ENCODE measurements around the gene CDY1.
"Not testable (repeated sequence)": the region's sequence is repeated elsewhere in the genome, so short reads cannot be mapped to it uniquely, and the experiment has no call there.

DNA sequence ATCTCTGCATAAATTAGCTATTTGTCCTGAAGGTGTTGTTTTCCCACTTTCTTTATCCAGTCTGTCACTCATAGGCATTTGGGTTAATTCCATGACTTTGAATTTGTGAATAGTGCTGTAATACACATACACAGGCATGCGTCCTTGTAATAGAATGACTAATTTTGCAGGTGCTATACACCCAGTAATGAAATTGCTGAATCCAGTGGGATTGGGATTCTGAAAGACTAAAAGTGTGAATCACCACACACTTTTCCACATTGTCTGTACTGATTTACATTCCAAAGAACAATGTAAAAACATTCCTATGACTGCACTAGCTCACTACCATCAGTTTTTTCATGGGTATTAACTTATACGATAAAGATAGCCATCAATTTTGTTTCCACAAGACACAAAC lies 28.6 kb upstream of the CDY1 start:
- TF ChIP-seq POLR2A (IDR thresholded peaks at IDR 0.05) = not testable (repeated sequence)
- TF ChIP-seq, protein P1, sequence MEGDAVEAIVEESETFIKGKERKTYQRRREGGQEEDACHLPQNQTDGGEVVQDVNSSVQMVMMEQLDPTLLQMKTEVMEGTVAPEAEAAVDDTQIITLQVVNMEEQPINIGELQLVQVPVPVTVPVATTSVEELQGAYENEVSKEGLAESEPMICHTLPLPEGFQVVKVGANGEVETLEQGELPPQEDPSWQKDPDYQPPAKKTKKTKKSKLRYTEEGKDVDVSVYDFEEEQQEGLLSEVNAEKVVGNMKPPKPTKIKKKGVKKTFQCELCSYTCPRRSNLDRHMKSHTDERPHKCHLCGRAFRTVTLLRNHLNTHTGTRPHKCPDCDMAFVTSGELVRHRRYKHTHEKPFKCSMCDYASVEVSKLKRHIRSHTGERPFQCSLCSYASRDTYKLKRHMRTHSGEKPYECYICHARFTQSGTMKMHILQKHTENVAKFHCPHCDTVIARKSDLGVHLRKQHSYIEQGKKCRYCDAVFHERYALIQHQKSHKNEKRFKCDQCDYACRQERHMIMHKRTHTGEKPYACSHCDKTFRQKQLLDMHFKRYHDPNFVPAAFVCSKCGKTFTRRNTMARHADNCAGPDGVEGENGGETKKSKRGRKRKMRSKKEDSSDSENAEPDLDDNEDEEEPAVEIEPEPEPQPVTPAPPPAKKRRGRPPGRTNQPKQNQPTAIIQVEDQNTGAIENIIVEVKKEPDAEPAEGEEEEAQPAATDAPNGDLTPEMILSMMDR (IDR thresholded peaks at IDR 0.05) = not testable (repeated sequence)
